HCT116 (cell line): Measurements from ENCODE around the gene PIEZO2. TPM values are rescaled to one million over a fixed set of nuclear protein-coding genes. Genes with fewer than 3 reads are reported as not detected.

ENCODE experiments used
- ATAC-seq: fragments of 200-7000 bp; cut with Tn5 transposase; 2 replicates; pipeline ENCODE4 v1.9.1; 2020; ENCODE audit warnings: mild to moderate bottlenecking, moderate library complexity
- BruUV-seq: library from RNA; stranded (reverse); fragments of 400-500 nt; replicated peaks from 2 replicates; lab custom pipeline; 2021; lab: Mats Ljungman, UMichigan
- CTCF ChIA-PET: fragments of 300-600 bp; sonication (Branson Sonifier 250); formaldehyde crosslinking; loops from one replicate; lab custom pipeline; 2021; ENCODE audit warnings: antibody characterized with exemption; lab: Charles Lee
- POLR2A ChIA-PET: fragments of 300-600, 350-600 bp; sonication (Branson Sonifier 250); formaldehyde crosslinking; loops from one replicate; lab custom pipeline; 2021; ENCODE audit warnings: antibody characterized with exemption; lab: Charles Lee
- RAD21 ChIA-PET, 2 experiments: fragments of 300-600 bp; sonication (Branson Sonifier 250); formaldehyde crosslinking; loops; one replicate each; lab custom pipeline; 2023; ENCODE audit warnings: low total read pairs in 2 of 2; ENCODE audit not compliant: uncharacterized antibody in 2 of 2, unreplicated experiment in 2 of 2, low non-redundant PET in 1 of 2; lab: Charles Lee
- DNase-seq: peaks from one replicate; pipeline ENCODE4 v3.0.0-alpha.2; 2010; ENCODE audit warnings: low read depth, low spot score
- H2AFZ ChIP-seq: fragments of 200-600 bp; shearing (Covaris generic), sonication (generic); 2 replicates; pipeline ENCODE4 v1.6.1; 2017; ENCODE audit warnings: low read depth, mixed run types, mixed read lengths, antibody characterized with exemption, low read length; ENCODE audit not compliant: poor library complexity, severe bottlenecking
- H3K27ac ChIP-seq: 2 replicates; pipeline ENCODE4 v1.5.1; 2012; ENCODE audit warnings: low read depth, low read length
- H3K27me3 ChIP-seq: fragments of 200-600 bp; sonication (generic); 2 replicates; pipeline ENCODE4 v1.6.1; 2016; ENCODE audit warnings: mixed run types, low read length, mixed read lengths; ENCODE audit not compliant: insufficient read depth
- H3K36me3 ChIP-seq, 2 experiments: fragments of 200-500 bp in 1 of 2; fragments of 200-600 bp in 1 of 2; sonication (Bioruptor generic) in 1 of 2; sonication (generic) in 1 of 2; 2 replicates each; pipeline versions ENCODE4 v1.5.1 to v1.6.1; 2014 to 2016; ENCODE audit warnings: low read length in 2 of 2, inconsistent platforms in 1 of 2, mixed read lengths in 1 of 2, mixed run types in 1 of 2; ENCODE audit not compliant: insufficient read depth in 2 of 2, control insufficient read depth in 1 of 2
- H3K4me1 ChIP-seq, 2 experiments: fragments of 200-600 bp in 1 of 2; sonication (generic) in 1 of 2; 2 replicates each; pipeline versions ENCODE4 v1.5.1 to v1.6.1; 2012 to 2017; ENCODE audit warnings: low read length in 2 of 2, inconsistent platforms in 1 of 2, mild to moderate bottlenecking in 1 of 2, mixed read lengths in 1 of 2, mixed run types in 1 of 2, moderate library complexity in 1 of 2; ENCODE audit not compliant: insufficient read depth in 2 of 2, control insufficient read depth in 1 of 2
- H3K4me2 ChIP-seq: fragments of 200-600 bp; sonication (generic); 2 replicates; pipeline ENCODE4 v1.6.1; 2017; ENCODE audit warnings: mixed run types, low read length, mixed read lengths
- H3K4me3 ChIP-seq, 2 experiments: fragments of 200-600 bp in 1 of 2; sonication (generic) in 1 of 2; replicated peaks in 1 of 2; 2 replicates each; pipeline ENCODE4 v1.5.1; 2011 to 2016; ENCODE audit warnings: low read length in 2 of 2, control low read depth in 1 of 2, low read depth in 1 of 2, mild to moderate bottlenecking in 1 of 2, mixed read lengths in 1 of 2, mixed run types in 1 of 2
- H3K79me2 ChIP-seq: fragments of 200-600 bp; sonication (generic); 2 replicates; pipeline ENCODE4 v1.6.1; 2017; ENCODE audit warnings: mild to moderate bottlenecking, mixed run types, low read length, moderate library complexity, mixed read lengths; ENCODE audit not compliant: insufficient read depth
- H3K9ac ChIP-seq: fragments of 200-600 bp; sonication (generic); 2 replicates; pipeline ENCODE4 v1.6.1; 2016; ENCODE audit warnings: low read length, mixed read lengths
- H3K9me2 ChIP-seq: fragments of 200-600 bp; sonication (generic), shearing (Covaris generic); 2 replicates; pipeline ENCODE4 v1.6.1; 2017; ENCODE audit warnings: mixed run types, mild to moderate bottlenecking, moderate library complexity; ENCODE audit not compliant: insufficient read depth
- H3K9me3 ChIP-seq, 2 experiments: fragments of 200-500 bp in 1 of 2; fragments of 200-600 bp in 1 of 2; sonication (Bioruptor generic) in 1 of 2; sonication (generic) in 1 of 2; 2 replicates each; pipeline ENCODE4 v1.6.1; 2014 to 2017; ENCODE audit warnings: low read length in 2 of 2, mixed read lengths in 2 of 2, inconsistent platforms in 1 of 2, low read depth in 1 of 2, mild to moderate bottlenecking in 1 of 2, mixed run types in 1 of 2, moderate library complexity in 1 of 2; ENCODE audit not compliant: control insufficient read depth in 1 of 2, insufficient read depth in 1 of 2
- H4K20me1 ChIP-seq: fragments of 200-600 bp; sonication (generic), shearing (Covaris generic); 2 replicates; pipeline ENCODE4 v1.6.1; 2017; ENCODE audit warnings: mixed run types, mild to moderate bottlenecking, moderate library complexity; ENCODE audit not compliant: insufficient read depth
- ATF3 ChIP-seq: IDR thresholded peaks from 2 replicates; pipeline ENCODE4 v1.6.1; 2012
- CTCF ChIP-seq, 3 experiments: fragments of 200-600 bp in 1 of 3; sonication (generic) in 1 of 3; IDR thresholded peaks in 2 of 3; conservative IDR thresholded peaks in 1 of 3; 2 replicates each; pipeline ENCODE4 v1.5.1; 2012 to 2017; ENCODE audit warnings: low read depth in 2 of 3, low read length in 2 of 3, antibody characterized with exemption in 1 of 3, borderline replicate concordance in 1 of 3, control low read depth in 1 of 3, mild to moderate bottlenecking in 1 of 3, mixed read lengths in 1 of 3, mixed run types in 1 of 3, moderate library complexity in 1 of 3; ENCODE audit not compliant: insufficient read depth in 1 of 3
- ELF1 ChIP-seq: IDR thresholded peaks from 2 replicates; pipeline ENCODE4 v1.6.1; 2012; ENCODE audit warnings: low read depth, borderline replicate concordance
- EZH2 ChIP-seq: fragments of 200-600 bp; sonication (generic); IDR thresholded peaks from 2 replicates; pipeline ENCODE4 v1.6.1; 2017; ENCODE audit warnings: antibody characterized with exemption, mixed run types
- FOSL1 ChIP-seq: IDR thresholded peaks from 2 replicates; pipeline ENCODE4 v1.6.1; 2012; ENCODE audit warnings: low read depth
- JUND ChIP-seq: IDR thresholded peaks from 2 replicates; pipeline ENCODE4 v1.6.1; 2012
- MAX ChIP-seq: IDR thresholded peaks from 2 replicates; pipeline ENCODE4 v1.6.1; 2012
- POLR2A ChIP-seq: IDR thresholded peaks from 2 replicates; pipeline ENCODE4 v1.7.0; 2011; ENCODE audit warnings: borderline replicate concordance; ENCODE audit not compliant: insufficient read depth, insufficient read length; ENCODE audit errors: extremely low read depth
- RAD21 ChIP-seq: IDR thresholded peaks from 2 replicates; pipeline ENCODE4 v1.6.1; 2012; ENCODE audit warnings: low read depth, mild to moderate bottlenecking
- REST ChIP-seq: IDR thresholded peaks from 2 replicates; pipeline ENCODE4 v1.6.1; 2012; ENCODE audit warnings: low read depth
- SP1 ChIP-seq: IDR thresholded peaks from 2 replicates; pipeline ENCODE4 v1.6.1; 2012; ENCODE audit warnings: low read depth
- SRF ChIP-seq: IDR thresholded peaks from 2 replicates; pipeline ENCODE4 v1.6.1; 2012; ENCODE audit warnings: low read depth
- TCF7L2 ChIP-seq: IDR thresholded peaks from 2 replicates; pipeline ENCODE4 v1.7.0; 2011; ENCODE audit warnings: borderline replicate concordance, inconsistent platforms; ENCODE audit not compliant: insufficient read depth, insufficient read length; ENCODE audit errors: extremely low read depth
- YY1 ChIP-seq: IDR thresholded peaks from 2 replicates; pipeline ENCODE4 v1.6.1; 2011; ENCODE audit warnings: low read length, low read depth, moderate library complexity, mild to moderate bottlenecking; ENCODE audit not compliant: insufficient replicate concordance; ENCODE audit errors: extremely low read depth
- ZNF274 ChIP-seq: fragments of 200-500 bp; sonication (Bioruptor generic); IDR thresholded peaks from 2 replicates; pipeline ENCODE4 v1.6.1; 2014; ENCODE audit warnings: mild to moderate bottlenecking, low read depth, low read length, inconsistent platforms
- intact Hi-C: fragments of 100-400 bp; cut with micrococcal nuclease; formaldehyde crosslinking; loops from 2 replicates; pipeline ENCODE4 v1.10.0; 2022
- total RNA-seq: library from RNA; stranded (reverse); gene quantifications from one replicate; pipeline ENCODE4 v1.2.1, GENCODE V29; 2021; ENCODE audit not compliant: unreplicated experiment
- TF ChIP-seq, protein P1 (sequence below): IDR thresholded peaks from 2 replicates; pipeline ENCODE4 v1.6.1; 2011; ENCODE audit warnings: mild to moderate bottlenecking, low read length, moderate library complexity; ENCODE audit not compliant: insufficient replicate concordance; ENCODE audit errors: extremely low read depth

PIEZO2 gene
- total RNA-seq, 1 experiment from 2014 or later = 0.34 TPM

DNA sequence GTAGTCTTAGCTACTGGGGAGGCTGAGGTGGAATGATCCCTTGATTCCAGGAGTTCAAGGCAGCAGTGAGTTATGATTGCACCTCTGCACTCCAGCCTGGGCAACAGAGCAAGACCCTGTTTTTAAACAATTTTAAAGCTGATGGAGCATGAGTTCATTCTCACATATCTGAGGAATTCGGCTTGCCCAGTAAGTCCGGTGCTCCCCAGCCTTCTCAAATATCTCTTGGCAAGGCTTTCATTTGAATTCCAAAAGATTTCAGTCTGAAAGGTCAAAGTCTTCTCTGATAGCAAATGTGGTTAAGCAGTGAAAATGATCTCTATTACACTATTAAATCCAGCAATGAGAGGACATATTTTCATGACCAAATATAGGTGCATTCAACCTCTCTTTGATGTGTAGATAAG, 27.9 kb downstream of the PIEZO2 start:
- no peaks in the 10 kb centered on the region for H3K9me2 ChIP-seq
- intact Hi-C loops = no loop called here
- no peaks in the 10 kb centered on the region for H4K20me1 ChIP-seq
- no peak overlapping the region for H3K4me2 ChIP-seq
- ChIA-PET CTCF (no interaction called here), RAD21 (no interaction called here), POLR2A (no interaction called here)
- TF ChIP-seq TCF7L2 (no peak), MAX (no peak), REST (no peak), ELF1 (no peak), EZH2 (no peak), ZNF274 (no peak), ATF3 (no peak), SP1 (no peak), JUND (no peak), SRF (no peak), POLR2A (no peak), CTCF (IDR thresholded peaks at IDR 0.05 in 2 of 3, conservative IDR thresholded peaks at IDR 0.05 in 1 of 3; ENCODE audit: borderline replicate concordance in 1 of 3, insufficient read depth in 1 of 3, low read depth in 2 of 3, low read length in 2 of 3) (no peak), RAD21 (no peak), YY1 (no peak), FOSL1 (no peak)
- TF ChIP-seq, protein P1, sequence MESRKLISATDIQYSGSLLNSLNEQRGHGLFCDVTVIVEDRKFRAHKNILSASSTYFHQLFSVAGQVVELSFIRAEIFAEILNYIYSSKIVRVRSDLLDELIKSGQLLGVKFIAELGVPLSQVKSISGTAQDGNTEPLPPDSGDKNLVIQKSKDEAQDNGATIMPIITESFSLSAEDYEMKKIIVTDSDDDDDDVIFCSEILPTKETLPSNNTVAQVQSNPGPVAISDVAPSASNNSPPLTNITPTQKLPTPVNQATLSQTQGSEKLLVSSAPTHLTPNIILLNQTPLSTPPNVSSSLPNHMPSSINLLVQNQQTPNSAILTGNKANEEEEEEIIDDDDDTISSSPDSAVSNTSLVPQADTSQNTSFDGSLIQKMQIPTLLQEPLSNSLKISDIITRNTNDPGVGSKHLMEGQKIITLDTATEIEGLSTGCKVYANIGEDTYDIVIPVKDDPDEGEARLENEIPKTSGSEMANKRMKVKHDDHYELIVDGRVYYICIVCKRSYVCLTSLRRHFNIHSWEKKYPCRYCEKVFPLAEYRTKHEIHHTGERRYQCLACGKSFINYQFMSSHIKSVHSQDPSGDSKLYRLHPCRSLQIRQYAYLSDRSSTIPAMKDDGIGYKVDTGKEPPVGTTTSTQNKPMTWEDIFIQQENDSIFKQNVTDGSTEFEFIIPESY = no peak
- BruUV-seq = no TSS peak
- H3K4me1 ChIP-seq = no peaks in the 10 kb centered on the region
- no peak overlapping the region for H2AFZ ChIP-seq
- no peak overlapping the region for H3K27ac ChIP-seq
- H3K4me3 ChIP-seq = no peak overlapping the region
- no peaks in the 10 kb centered on the region for H3K79me2 ChIP-seq
- no peaks in the 10 kb centered on the region for H3K36me3 ChIP-seq
- H3K27me3 ChIP-seq = peaks cover 11% of the 10 kb centered on the region
- DNase-seq = no peak
- no peaks in the 10 kb centered on the region for H3K9me3 ChIP-seq
- ATAC-seq = no peak
- H3K9ac ChIP-seq = no peak overlapping the region
